Measurements from ENCODE around the gene COL9A3.
A peak's percentile ranks its signal among the peaks of the same experiment; 100 is the strongest.

Gene COL9A3

GRCh38 chr20:62796699-62797491 lies 20.0 kb upstream of the COL9A3 start:
- no peak overlapping the region for H2BK12ac ChIP-seq (ENCODE audit: low read length)
- no peak for DNase-seq
- H3K4me3 ChIP-seq (ENCODE audit: low read depth, low read length): peak overlapping the region; percentile 86
- H3K23ac ChIP-seq (ENCODE audit: low read length): no peak overlapping the region
- peaks cover 16 to 29% of the 10 kb centered on the region in 2 experiments for H3K4me1 ChIP-seq (ENCODE audit: control insufficient read depth in 1 of 2, insufficient read depth in 2 of 2, low read length in 2 of 2)
- no peak overlapping the region for H2BK120ac ChIP-seq (ENCODE audit: insufficient read depth, low read length, poor library complexity)
- H3K36me3 ChIP-seq (ENCODE audit: control insufficient read depth in 1 of 2, insufficient read depth in 2 of 2, low read length in 2 of 2): peaks cover 29 to 32% of the 10 kb centered on the region in 2 experiments
- H2BK5ac ChIP-seq (ENCODE audit: low read depth, low read length, poor library complexity): no peak overlapping the region
- H3K27me3 ChIP-seq (ENCODE audit: insufficient read depth, low read length): no peaks in the 10 kb centered on the region
- peak overlapping the region; percentile 1 for H3K9ac ChIP-seq (ENCODE audit: low read length)
- H4K12ac ChIP-seq (ENCODE audit: low read depth, low read length): no peak overlapping the region
- H3K14ac ChIP-seq (ENCODE audit: low read length): peak overlapping the region; percentile 80
- peak overlapping the region; percentile 31 for H3K18ac ChIP-seq (ENCODE audit: low read length)
- H3K27ac ChIP-seq (ENCODE audit: low read depth, low read length): no peak overlapping the region
- WGBS (ENCODE audit: extremely low coverage, insufficient coverage, insufficient read length): no CpG with 5 or more reads among the region's 53 CpGs
- peaks cover 20% of the 10 kb centered on the region for H3K79me1 ChIP-seq (ENCODE audit: low read length)
- H3K79me2 ChIP-seq (ENCODE audit: control insufficient read depth, insufficient read depth, low read length, poor library complexity): peaks cover 5% of the 10 kb centered on the region
- H3K9me3 ChIP-seq (ENCODE audit: insufficient read depth, low read depth, low read length): peaks cover 3% of the 10 kb centered on the region
- peak overlapping the region; percentile 86 for H4K91ac ChIP-seq (ENCODE audit: low read depth, low read length)
- peak overlapping the region; percentile 23 for H3K4ac ChIP-seq (ENCODE audit: low read depth, low read length)
- H3K4me2 ChIP-seq (ENCODE audit: low read length): peak overlapping the region; percentile 70
- peak overlapping the region; percentile 80 for H2AFZ ChIP-seq (ENCODE audit: insufficient read depth, low read length, poor library complexity)
- peak overlapping the region; percentile 85 for H4K8ac ChIP-seq (ENCODE audit: low read depth, low read length)
- peak overlapping the region; percentile 14 for H2AK5ac ChIP-seq (ENCODE audit: low read length)

DNA sequence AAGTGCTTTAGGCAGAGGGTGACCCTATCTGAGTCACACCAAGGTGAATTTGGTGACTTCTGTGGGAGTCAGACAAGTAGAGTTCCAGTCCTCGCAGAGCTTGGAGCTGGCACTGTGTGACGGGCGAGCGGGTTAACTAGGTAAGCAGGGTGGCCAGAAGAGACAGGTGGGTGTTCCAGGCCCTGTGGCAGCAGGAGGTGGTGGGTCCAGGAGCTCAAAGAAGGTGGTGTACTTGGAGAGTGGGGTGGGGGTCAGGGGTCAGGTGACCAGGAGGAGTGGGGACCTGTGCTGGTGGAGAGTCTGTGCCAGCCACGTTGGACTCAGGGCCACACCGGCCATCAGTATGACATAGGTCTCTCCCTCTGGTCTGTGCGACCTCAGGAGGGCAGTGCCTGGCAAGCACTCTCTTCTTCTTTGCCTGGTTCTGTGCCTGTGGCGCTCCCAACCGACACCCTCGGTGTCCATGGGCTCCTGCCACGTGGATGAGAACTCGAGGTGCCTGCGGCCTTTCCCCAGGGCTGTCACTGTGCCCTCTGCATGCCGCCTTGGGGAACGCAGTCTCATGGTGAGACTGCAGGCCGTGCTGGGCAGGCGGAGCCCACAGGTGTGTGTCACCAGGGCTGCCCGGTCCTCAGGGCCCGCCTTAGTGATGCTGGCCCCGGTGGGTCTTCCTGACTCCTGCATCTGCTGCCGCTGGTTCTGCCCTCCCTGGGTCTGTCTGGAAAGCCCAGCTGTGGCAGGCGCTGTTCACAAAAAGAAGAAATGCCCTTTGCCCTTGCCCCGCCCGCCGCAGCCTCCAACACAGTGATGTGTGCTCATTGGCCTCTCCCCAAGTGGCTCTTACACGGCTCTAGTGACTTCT lies 18.9 kb upstream of the COL9A3 start:
- H3K79me2 ChIP-seq (ENCODE audit: control insufficient read depth, insufficient read depth, low read length, poor library complexity): peaks cover 5% of the 10 kb centered on the region
- peaks cover 16% of the 10 kb centered on the region for H3K79me1 ChIP-seq (ENCODE audit: low read length)
- H3K27me3 ChIP-seq (ENCODE audit: insufficient read depth, low read length): no peaks in the 10 kb centered on the region
- no peak overlapping the region for H2AK5ac ChIP-seq (ENCODE audit: low read length)
- no peak overlapping the region for H3K4me2 ChIP-seq (ENCODE audit: low read length)
- H4K8ac ChIP-seq (ENCODE audit: low read depth, low read length): no peak overlapping the region
- H3K9me3 ChIP-seq (ENCODE audit: insufficient read depth, low read depth, low read length): peaks cover 3% of the 10 kb centered on the region
- H3K36me3 ChIP-seq (ENCODE audit: control insufficient read depth in 1 of 2, insufficient read depth in 2 of 2, low read length in 2 of 2): peaks cover 29 to 32% of the 10 kb centered on the region in 2 experiments
- H3K14ac ChIP-seq (ENCODE audit: low read length): no peak overlapping the region
- H2AFZ ChIP-seq (ENCODE audit: insufficient read depth, low read length, poor library complexity): no peak overlapping the region
- H3K4me3 ChIP-seq (ENCODE audit: low read depth, low read length): no peak overlapping the region
- no peak for DNase-seq
- no peak overlapping the region for H2BK12ac ChIP-seq (ENCODE audit: low read length)
- no peak overlapping the region for H4K91ac ChIP-seq (ENCODE audit: low read depth, low read length)
- no peak overlapping the region for H3K18ac ChIP-seq (ENCODE audit: low read length)
- no peak overlapping the region for H4K12ac ChIP-seq (ENCODE audit: low read depth, low read length)
- no peak overlapping the region for H3K27ac ChIP-seq (ENCODE audit: low read depth, low read length)
- no CpG with 5 or more reads among the region's 26 CpGs for WGBS (ENCODE audit: extremely low coverage, insufficient coverage, insufficient read length)
- H3K23ac ChIP-seq (ENCODE audit: low read length): no peak overlapping the region
- no peak overlapping the region for H2BK5ac ChIP-seq (ENCODE audit: low read depth, low read length, poor library complexity)
- no peak overlapping the region for H2BK120ac ChIP-seq (ENCODE audit: insufficient read depth, low read length, poor library complexity)
- peaks cover 7 to 19% of the 10 kb centered on the region in 2 experiments for H3K4me1 ChIP-seq (ENCODE audit: control insufficient read depth in 1 of 2, insufficient read depth in 2 of 2, low read length in 2 of 2)
- H3K4ac ChIP-seq (ENCODE audit: low read depth, low read length): no peak overlapping the region
- H3K9ac ChIP-seq (ENCODE audit: low read length): no peak overlapping the region

- H3K79me1 ChIP-seq (ENCODE audit: low read length): peaks cover 9% of the 10 kb centered on the region
- H3K4ac ChIP-seq (ENCODE audit: low read depth, low read length): no peak overlapping the region
- DNase-seq: no peak
- H3K9me3 ChIP-seq (ENCODE audit: insufficient read depth, low read depth, low read length): peaks cover 2% of the 10 kb centered on the region
- no peak overlapping the region for H3K23ac ChIP-seq (ENCODE audit: low read length)
- H4K12ac ChIP-seq (ENCODE audit: low read depth, low read length): no peak overlapping the region
- H3K27me3 ChIP-seq (ENCODE audit: insufficient read depth, low read length): no peaks in the 10 kb centered on the region
- no peak overlapping the region for H3K14ac ChIP-seq (ENCODE audit: low read length)
- no peak overlapping the region for H4K91ac ChIP-seq (ENCODE audit: low read depth, low read length)
- peaks cover 5% of the 10 kb centered on the region for H3K79me2 ChIP-seq (ENCODE audit: control insufficient read depth, insufficient read depth, low read length, poor library complexity)
- H3K27ac ChIP-seq (ENCODE audit: low read depth, low read length): no peak overlapping the region
- no peak overlapping the region for H4K8ac ChIP-seq (ENCODE audit: low read depth, low read length)
- no CpG with 5 or more reads among the region's 8 CpGs for WGBS (ENCODE audit: extremely low coverage, insufficient coverage, insufficient read length)
- H3K9ac ChIP-seq (ENCODE audit: low read length): no peak overlapping the region
- H2BK12ac ChIP-seq (ENCODE audit: low read length): no peak overlapping the region
- no peak overlapping the region for H3K18ac ChIP-seq (ENCODE audit: low read length)
- H2AFZ ChIP-seq (ENCODE audit: insufficient read depth, low read length, poor library complexity): no peak overlapping the region
- no peak overlapping the region for H2BK5ac ChIP-seq (ENCODE audit: low read depth, low read length, poor library complexity)
- no peak overlapping the region for H2BK120ac ChIP-seq (ENCODE audit: insufficient read depth, low read length, poor library complexity)
- H2AK5ac ChIP-seq (ENCODE audit: low read length): no peak overlapping the region
- peaks cover 0 to 11% of the 10 kb centered on the region in 2 experiments for H3K4me1 ChIP-seq (ENCODE audit: control insufficient read depth in 1 of 2, insufficient read depth in 2 of 2, low read length in 2 of 2)
- H3K36me3 ChIP-seq (ENCODE audit: control insufficient read depth in 1 of 2, insufficient read depth in 2 of 2, low read length in 2 of 2): peaks cover 29 to 32% of the 10 kb centered on the region in 2 experiments
- no peak overlapping the region for H3K4me2 ChIP-seq (ENCODE audit: low read length)
- no peak overlapping the region for H3K4me3 ChIP-seq (ENCODE audit: low read depth, low read length)
Measured at GRCh38 chr20:62799036-62799435, 17.8 kb upstream of the COL9A3 start.

- H3K4me2 ChIP-seq (ENCODE audit: low read length): no peak overlapping the region
- peaks cover 29 to 32% of the 10 kb centered on the region in 2 experiments for H3K36me3 ChIP-seq (ENCODE audit: control insufficient read depth in 1 of 2, insufficient read depth in 2 of 2, low read length in 2 of 2)
- peaks cover 2% of the 10 kb centered on the region for H3K9me3 ChIP-seq (ENCODE audit: insufficient read depth, low read depth, low read length)
- no peak for DNase-seq
- no peak overlapping the region for H3K23ac ChIP-seq (ENCODE audit: low read length)
- H2AK5ac ChIP-seq (ENCODE audit: low read length): no peak overlapping the region
- H2BK5ac ChIP-seq (ENCODE audit: low read depth, low read length, poor library complexity): no peak overlapping the region
- no peak overlapping the region for H3K9ac ChIP-seq (ENCODE audit: low read length)
- no peak overlapping the region for H2BK120ac ChIP-seq (ENCODE audit: insufficient read depth, low read length, poor library complexity)
- peaks cover 0 to 14% of the 10 kb centered on the region in 2 experiments for H3K4me1 ChIP-seq (ENCODE audit: control insufficient read depth in 1 of 2, insufficient read depth in 2 of 2, low read length in 2 of 2)
- H4K8ac ChIP-seq (ENCODE audit: low read depth, low read length): no peak overlapping the region
- H3K18ac ChIP-seq (ENCODE audit: low read length): no peak overlapping the region
- no peak overlapping the region for H3K27ac ChIP-seq (ENCODE audit: low read depth, low read length)
- peaks cover 5% of the 10 kb centered on the region for H3K79me2 ChIP-seq (ENCODE audit: control insufficient read depth, insufficient read depth, low read length, poor library complexity)
- H3K27me3 ChIP-seq (ENCODE audit: insufficient read depth, low read length): no peaks in the 10 kb centered on the region
- WGBS (ENCODE audit: extremely low coverage, insufficient coverage, insufficient read length): no CpG with 5 or more reads among the region's 19 CpGs
- no peak overlapping the region for H2AFZ ChIP-seq (ENCODE audit: insufficient read depth, low read length, poor library complexity)
- H3K4me3 ChIP-seq (ENCODE audit: low read depth, low read length): no peak overlapping the region
- H2BK12ac ChIP-seq (ENCODE audit: low read length): no peak overlapping the region
- no peak overlapping the region for H3K14ac ChIP-seq (ENCODE audit: low read length)
- H3K79me1 ChIP-seq (ENCODE audit: low read length): peaks cover 9% of the 10 kb centered on the region
- H4K12ac ChIP-seq (ENCODE audit: low read depth, low read length): no peak overlapping the region
- H4K91ac ChIP-seq (ENCODE audit: low read depth, low read length): no peak overlapping the region
- H3K4ac ChIP-seq (ENCODE audit: low read depth, low read length): no peak overlapping the region
Measured at GRCh38 chr20:62799459-62799858, 17.4 kb upstream of the COL9A3 start.
